Activated naive CD4-positive, alpha-beta T cell treated with Interleukin-2 at 50 U/mL for 16 hours (primary cell): Measurements from ENCODE around the gene RETREG3.

Source experiments
- DNase-seq: peaks from one replicate; pipeline ENCODE4 v3.0.0-alpha.2; 2020

The RETREG3 gene

GRCh38 chr17:42609814-42610801 lies 934 bp upstream of the RETREG3 start:
- DNase-seq, result peak; percentile 12

DNA sequence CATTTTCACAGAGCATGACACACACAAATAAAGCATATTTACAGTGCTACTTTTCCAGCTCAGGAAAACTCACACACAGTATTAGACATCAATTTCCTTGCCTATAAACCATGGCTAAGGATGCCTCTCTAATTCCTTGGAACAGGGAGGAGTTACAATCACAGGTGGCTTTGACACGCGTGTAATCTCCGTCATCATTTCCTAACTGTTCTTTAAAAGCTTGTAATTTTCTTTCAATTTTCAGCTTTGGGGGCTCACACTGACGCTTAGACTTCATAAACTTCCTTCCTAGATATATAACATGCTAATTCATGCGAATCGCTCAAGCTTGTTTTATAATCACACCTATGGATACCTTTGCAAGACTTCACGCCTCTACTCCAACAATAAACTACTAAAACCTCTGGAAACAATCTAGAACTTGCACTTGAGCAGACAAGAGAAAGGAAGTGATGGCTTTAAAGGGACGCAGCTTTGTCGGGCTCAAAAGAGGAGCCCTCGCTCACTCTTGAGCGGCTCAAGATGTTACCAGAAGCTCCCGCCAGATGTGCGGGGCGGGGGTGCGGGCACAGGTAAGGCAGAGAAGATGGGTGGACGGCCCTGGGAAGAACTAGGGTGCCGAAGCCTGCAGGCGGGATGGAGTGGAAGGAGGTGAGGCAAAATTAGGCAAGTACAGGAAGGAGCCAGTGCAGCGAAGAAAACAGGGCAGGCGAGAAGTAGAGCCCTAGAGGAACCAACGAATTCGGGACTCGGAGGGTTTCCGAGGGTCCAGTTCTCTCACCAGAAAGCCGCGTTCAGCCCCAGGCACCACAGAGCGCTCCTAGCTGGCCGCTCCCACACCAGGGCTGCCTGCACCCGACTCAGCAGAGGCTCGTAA lies 631 bp downstream of the RETREG3 start:
- no peak for DNase-seq

- no peak for DNase-seq
Measured at GRCh38 chr17:42607769-42608168, 1.4 kb downstream of the RETREG3 start.

GRCh38 chr17:42603318-42603717 lies 5.9 kb downstream of the RETREG3 start:
- DNase-seq, result no peak

DNA sequence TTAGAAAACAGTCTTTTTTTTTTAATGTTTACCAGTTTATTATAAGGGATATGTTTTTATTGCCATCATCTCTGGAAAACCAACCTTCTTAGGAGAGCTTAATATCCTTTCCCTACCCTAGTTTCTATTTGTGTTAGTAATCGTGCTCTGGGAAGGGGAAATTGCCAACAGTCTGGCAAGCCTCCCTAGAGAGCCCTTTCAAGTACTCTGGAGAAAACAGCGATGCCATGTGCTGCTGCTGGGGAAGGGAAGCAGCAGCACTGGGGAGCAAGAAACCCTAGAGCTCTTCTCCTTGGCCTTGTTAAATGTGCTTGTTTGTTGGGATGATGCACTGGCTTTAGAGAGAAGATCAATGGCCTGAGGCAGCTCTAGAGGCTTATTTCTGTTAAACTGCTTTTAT lies 10.3 kb downstream of the RETREG3 start:
- DNase-seq, result no peak

DNA sequence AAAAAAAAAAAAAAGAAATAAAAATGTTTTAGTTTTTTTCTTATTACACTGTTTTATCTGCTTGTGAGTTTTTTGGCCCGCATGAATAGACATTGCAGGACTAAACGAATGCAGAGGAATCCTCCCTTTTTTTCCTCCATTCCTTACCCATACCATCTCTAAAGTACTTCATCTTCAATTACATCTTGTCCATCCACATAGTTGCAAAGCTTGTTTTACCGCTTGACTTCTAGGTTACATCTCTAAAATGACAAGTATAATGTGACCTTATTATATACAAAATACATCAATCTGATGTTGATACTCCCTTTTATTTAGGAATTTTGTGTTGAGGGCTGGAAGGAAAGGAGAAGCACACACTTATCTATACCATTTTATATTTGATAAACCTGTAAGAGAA lies 12.8 kb downstream of the RETREG3 start:
- DNase-seq, result no peak

DNA sequence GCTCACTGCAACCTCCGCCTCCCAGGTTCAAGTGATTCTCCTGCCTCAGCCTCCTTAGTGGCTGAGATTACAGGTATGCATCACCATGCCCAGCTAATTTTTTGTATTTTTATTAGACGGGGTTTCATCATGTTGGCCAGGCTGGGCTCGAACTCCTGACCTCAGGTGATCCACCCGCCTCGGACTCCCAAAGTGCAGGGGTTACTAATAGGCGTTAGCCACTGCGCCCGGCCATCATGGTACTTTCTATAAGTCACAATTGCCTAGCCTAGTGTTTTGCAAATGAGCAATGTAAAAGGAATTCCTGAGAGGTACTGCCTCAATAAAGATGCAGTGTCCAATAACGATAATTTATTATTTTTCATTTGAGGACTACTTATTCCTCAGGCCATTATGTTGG lies 17.8 kb downstream of the RETREG3 start:
- no peak for DNase-seq

DNA sequence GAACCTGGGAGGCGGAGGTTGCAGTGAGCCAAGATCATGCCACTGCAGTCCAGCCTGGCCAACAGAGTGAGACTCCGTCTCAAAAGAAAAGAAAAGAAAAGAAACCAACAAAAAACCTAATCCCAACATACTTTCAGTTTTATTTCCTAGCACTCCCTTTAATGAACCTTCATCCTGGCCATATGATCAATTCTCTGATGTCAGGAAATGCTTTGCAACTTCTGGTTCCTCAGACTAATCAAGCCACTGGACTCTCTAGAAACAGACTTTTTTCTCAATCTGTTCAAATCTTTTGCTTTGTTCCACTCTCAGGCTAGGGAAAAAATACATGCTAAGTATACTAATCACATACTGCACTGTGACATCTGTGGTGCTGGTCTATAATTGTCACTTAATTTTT lies 18.3 kb downstream of the RETREG3 start:
- DNase-seq, result no peak

DNA sequence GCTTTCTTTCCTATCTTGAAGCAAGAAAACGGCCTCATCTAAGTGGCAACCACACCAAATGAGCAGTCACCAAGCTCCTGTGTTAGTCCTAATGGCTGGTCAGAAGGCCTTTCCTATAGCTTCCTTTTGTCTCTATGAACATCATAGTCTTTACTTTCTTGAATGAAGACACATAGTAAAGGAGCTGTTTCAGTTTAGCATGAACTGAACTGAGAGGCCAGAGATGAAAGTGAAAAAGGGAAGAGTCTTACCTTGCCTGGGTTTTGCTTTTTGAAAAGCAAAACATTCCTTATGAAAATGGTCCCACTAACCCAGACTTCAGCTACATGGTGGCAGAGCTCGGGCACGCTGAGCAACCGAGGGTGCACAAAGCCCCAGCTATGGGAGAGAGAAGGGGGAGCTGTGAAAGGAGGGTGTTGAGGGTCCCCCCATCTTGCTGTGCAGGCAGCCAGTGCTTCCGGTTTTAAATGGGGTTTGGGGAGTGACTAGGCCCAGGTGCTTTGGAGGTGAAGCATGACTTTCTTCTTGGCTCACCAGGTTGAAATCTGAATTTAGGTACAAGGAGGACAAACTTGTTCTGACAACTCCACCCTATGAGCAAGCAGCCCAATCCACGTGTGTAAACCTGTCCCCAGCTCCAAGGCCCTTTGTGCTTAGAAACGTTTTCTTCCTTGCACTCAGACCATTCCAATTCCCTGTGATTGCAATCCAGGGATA lies 22.5 kb downstream of the RETREG3 start:
- no peak for DNase-seq

DNA sequence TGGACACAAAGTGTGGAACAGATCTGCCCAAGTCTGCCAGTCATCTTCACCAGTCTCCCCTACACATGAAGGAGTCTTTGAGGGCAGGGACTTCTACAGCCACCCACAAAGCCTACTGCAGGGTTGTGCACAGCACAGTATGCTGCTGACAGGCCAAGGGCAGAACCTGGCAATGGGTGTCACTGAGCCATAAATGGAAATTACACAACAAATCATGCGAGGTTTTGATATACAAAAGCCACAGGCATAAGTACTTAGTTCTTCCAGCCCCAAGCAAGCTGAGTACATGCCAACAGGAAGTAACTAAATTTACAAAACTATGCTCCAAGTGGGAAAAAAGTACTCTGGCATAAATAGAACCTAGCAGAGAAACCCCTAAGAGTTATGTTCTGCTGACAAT lies 23.8 kb downstream of the RETREG3 start:
- no peak for DNase-seq

GRCh38 chr17:42584880-42585279 lies 24.3 kb downstream of the RETREG3 start:
- DNase-seq, result no peak

DNA sequence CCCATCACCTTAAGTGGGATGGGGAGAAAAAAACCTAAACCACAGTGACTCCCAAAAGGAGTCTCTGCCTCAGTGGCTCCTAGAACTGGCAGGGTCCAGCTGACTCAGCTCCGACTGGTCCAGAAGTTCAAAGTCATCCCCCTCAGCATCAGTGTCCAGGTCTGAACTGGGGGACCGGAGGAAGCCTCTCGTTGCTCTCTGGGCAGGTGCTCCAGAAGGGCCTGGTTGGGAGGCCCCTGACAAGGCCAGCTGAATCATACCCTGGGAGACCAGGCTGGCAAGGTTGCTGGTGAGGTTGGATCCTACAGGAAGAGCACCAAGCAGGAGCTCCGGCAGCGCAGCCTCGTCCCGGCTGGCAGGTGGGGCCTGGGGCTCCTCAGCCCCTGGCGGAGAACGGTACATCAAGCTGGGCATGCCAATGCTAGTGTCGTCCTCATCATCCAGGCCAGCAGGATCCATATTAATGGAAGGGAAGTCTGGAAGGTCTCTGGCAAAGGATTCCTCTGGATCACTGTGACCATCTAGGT lies 27.4 kb downstream of the RETREG3 start:
- no peak for DNase-seq

GRCh38 chr17:42579794-42580551 lies 29.2 kb downstream of the RETREG3 start:
- no peak for DNase-seq

DNA sequence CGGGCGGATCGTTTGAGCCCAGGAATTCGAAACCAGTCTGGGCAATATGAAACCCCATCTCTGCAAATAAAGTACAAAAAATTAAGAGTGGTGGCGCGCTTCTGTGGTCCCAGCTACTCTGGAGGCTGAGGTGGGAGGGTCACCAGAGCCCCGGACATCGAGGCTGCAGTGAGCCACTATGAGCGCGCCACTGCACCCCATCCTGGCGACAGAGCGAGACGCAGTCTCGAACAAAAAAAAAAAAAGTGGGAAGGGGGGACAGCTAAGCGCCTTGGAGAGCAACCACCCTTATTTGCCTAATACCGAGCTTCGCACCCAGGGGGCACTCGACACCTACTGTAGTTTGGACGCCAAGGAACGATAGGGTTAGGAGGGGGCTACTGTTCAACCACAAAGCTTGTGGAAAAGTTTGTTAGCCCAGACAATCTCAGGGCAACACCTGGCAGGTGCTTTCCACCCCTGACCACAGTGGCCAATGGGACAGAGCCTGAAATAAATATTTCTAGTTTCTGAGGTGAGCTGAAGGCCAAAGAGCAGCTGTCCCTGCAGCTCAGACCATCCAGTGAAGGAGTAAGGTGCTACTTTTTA lies 30.8 kb downstream of the RETREG3 start:
- peak; percentile 76 for DNase-seq

- peak; percentile 95 for DNase-seq
Measured at GRCh38 chr17:42577532-42578281, 31.5 kb downstream of the RETREG3 start, which contains the start of gene PSMC3IP. Gene PSMC3IP, minus strand, starts transcription at chr17:42577729. Its CDS starts 43 bp downstream, at chr17:42577686.

DNA sequence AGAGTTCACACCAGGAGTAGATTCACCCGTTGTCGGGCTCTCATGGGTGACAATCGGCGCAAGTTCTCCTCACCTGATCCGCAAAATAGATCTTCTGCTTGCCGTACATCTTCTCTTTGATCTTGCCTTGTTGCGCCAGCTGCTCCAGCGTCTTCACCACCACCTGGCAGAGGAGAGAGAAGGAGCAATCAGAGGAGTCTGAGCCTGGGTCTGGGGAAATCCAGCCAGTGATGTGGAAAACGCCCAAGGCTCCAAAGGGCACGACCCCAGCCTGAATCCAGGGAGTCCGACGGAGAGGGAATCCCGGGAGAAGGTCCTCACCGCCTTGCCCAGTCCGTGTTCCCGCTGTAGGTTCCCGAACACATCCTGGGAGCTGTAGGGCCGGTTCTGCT lies 32.0 kb downstream of the RETREG3 start:
- no peak for DNase-seq

- DNase-seq, result no peak
Measured at GRCh38 chr17:42574463-42574862, 34.7 kb downstream of the RETREG3 start.

- DNase-seq, result no peak
Measured at GRCh38 chr17:42573095-42573494, 36.1 kb downstream of the RETREG3 start.

- no peak for DNase-seq
Measured at GRCh38 chr17:42571435-42572225, 37.5 kb downstream of the RETREG3 start.
